Fibroblast of pulmonary artery (primary cell): ENCODE measurements around the gene MAMLD1.
A peak's percentile ranks its signal among the peaks of the same experiment; 100 is the strongest.

Source experiments
- DNase-seq: peaks from one replicate; pipeline ENCODE4 v3.0.0-alpha.2; 2010; ENCODE audit warnings: low read depth
- H3K4me3 ChIP-seq: replicated peaks from 2 replicates; pipeline ENCODE4 v1.5.1; 2011; ENCODE audit warnings: low read depth, mild to moderate bottlenecking, control low read depth, low read length, moderate library complexity
- CTCF ChIP-seq: IDR thresholded peaks from 2 replicates; pipeline ENCODE4 v1.5.1; 2011; ENCODE audit warnings: mild to moderate bottlenecking, control low read depth, low read length, inconsistent platforms; ENCODE audit errors: missing control alignments

MAMLD1 gene

GRCh38 chrX:150446151-150446550 is 83.0 kb downstream of the MAMLD1 start:
- DNase-seq, result peak; percentile 34
- TF ChIP-seq CTCF, result peak; percentile 2
- no peak overlapping the region for H3K4me3 ChIP-seq

- DNase-seq, result peak; percentile 10
- TF ChIP-seq CTCF, result no peak
- no peak overlapping the region for H3K4me3 ChIP-seq
These were observed 83.9 kb downstream of the MAMLD1 start for GRCh38 chrX:150446995-150447394.

- no peak for DNase-seq
- TF ChIP-seq CTCF, result no peak
These were observed 86.2 kb downstream of the MAMLD1 start for GRCh38 chrX:150449313-150449712.

GRCh38 chrX:150450519-150451177 is 87.5 kb downstream of the MAMLD1 start:
- TF ChIP-seq CTCF, result no peak
- no peak overlapping the region for H3K4me3 ChIP-seq
- no peak for DNase-seq

More at GRCh38 chrX:150449313-150449712, 86.2 kb downstream of the MAMLD1 start:
- H3K4me3 ChIP-seq, result no peak overlapping the region

GRCh38 chrX:150451953-150452352 is 88.8 kb downstream of the MAMLD1 start:
- DNase-seq, result no peak
- TF ChIP-seq CTCF, result no peak
- H3K4me3 ChIP-seq, result no peak overlapping the region

- TF ChIP-seq CTCF, result no peak
- no peak for DNase-seq
- no peak overlapping the region for H3K4me3 ChIP-seq
These were observed 91.0 kb downstream of the MAMLD1 start for GRCh38 chrX:150454083-150454482.
